ENCODE measurements around the gene CELSR1. TPM values are rescaled to one million over a fixed set of nuclear protein-coding genes. Genes with fewer than 3 reads are reported as not detected.
"Not testable (repeated sequence)": the region's sequence is repeated elsewhere in the genome, so short reads cannot be mapped to it uniquely, and the experiment has no call there.

Gene CELSR1
- total and polyA plus RNA-seq, 3 experiments from 2014 or later, result 0.15 to 0.33 (median 0.30) TPM

GRCh38 chr22:46504584-46504983 is 32.8 kb downstream of the CELSR1 start:
- H3K27me3 Mint-ChIP-seq, result peaks cover 23 to 27% of the 10 kb centered on the region in 2 donors
- Histone ChIP-seq H3K36me3 (ENCODE audit: insufficient read depth, low read length) (no peaks in the 10 kb centered on the region), H3K4me1 (ENCODE audit: insufficient read depth, low read length) (no peaks in the 10 kb centered on the region), H3K9me3 (ENCODE audit: low read length) (no peaks in the 10 kb centered on the region), H3K27ac (ENCODE audit: low read depth, low read length) (no peak overlapping the region), H3K27me3 (ENCODE audit: insufficient read depth, low read length, poor library complexity, severe bottlenecking) (no peaks in the 10 kb centered on the region), H3K4me3 (ENCODE audit: low read length) (no peak overlapping the region)
- peaks cover 3 to 5% (median 3%) of the 10 kb centered on the region in 3 donors for H3K4me1 Mint-ChIP-seq
- ChIA-PET POLR2A (no interaction called here), CTCF (no interaction called here)
- no peak overlapping the region for H3K27ac Mint-ChIP-seq
- H3K4me3 Mint-ChIP-seq, result no peak overlapping the region
- H3K36me3 Mint-ChIP-seq, result no peaks in the 10 kb centered on the region
- DNase-seq, result no peak
- H3K9me3 Mint-ChIP-seq, result no peaks in the 10 kb centered on the region

DNA sequence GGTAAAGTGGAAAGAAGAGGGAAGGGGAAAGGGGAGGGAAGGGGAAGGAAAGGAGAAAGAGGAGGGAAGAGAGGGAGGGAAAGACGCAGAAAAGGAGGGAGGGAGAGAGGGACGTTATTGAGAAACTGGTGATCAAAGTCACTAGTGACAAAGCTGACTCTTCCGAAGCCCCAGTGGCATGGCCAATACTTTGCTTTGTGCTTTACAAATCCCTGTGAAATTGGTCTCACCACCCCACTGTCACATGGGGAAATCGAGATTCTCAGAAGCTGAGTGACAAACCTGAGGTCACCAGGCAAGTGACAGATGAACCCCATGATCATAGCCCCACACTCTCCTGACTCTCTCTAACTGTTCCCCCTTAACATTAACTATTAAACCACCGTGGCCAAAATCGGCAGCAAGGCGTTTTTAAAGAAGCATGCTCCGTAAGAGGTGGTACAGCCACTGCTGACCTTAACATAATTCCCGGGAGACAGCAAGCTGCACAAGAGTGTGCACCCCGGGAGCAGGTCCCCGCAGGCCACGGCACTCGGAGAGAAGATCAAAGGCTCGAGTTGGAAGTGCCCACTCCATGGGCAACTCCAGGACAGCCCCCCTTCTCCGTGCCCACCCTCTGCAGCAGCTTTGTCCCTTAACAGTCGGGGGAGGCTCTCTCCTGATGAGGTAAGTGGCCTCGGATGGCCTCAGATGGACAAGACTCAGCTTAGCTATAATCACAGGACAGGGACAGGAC is 34.8 kb downstream of the CELSR1 start:
- H3K36me3 ChIP-seq (ENCODE audit: insufficient read depth, low read length), result no peaks in the 10 kb centered on the region
- no peaks in the 10 kb centered on the region for H3K27me3 ChIP-seq (ENCODE audit: insufficient read depth, low read length, poor library complexity, severe bottlenecking)
- peaks cover 11% of the 10 kb centered on the region for H3K4me1 ChIP-seq (ENCODE audit: insufficient read depth, low read length)
- ChIA-PET CTCF (no interaction called here), POLR2A (no interaction called here)
- Mint-ChIP-seq H3K4me1 (peaks cover 10 to 14% (median 11%) of the 10 kb centered on the region in 3 donors), H3K36me3 (no peaks in the 10 kb centered on the region), H3K27ac (no peak overlapping the region), H3K4me3 (no peak overlapping the region), H3K9me3 (no peaks in the 10 kb centered on the region), H3K27me3 (peaks cover 29 to 40% of the 10 kb centered on the region in 2 donors)
- H3K9me3 ChIP-seq (ENCODE audit: low read length), result no peaks in the 10 kb centered on the region
- H3K4me3 ChIP-seq (ENCODE audit: low read length), result no peak overlapping the region
- no peak for DNase-seq
- no peak overlapping the region for H3K27ac ChIP-seq (ENCODE audit: low read depth, low read length)

GRCh38 chr22:46501701-46502100 is 35.7 kb downstream of the CELSR1 start:
- H3K36me3 Mint-ChIP-seq, result no peaks in the 10 kb centered on the region
- Histone ChIP-seq H3K27me3 (ENCODE audit: insufficient read depth, low read length, poor library complexity, severe bottlenecking) (peaks cover 3% of the 10 kb centered on the region), H3K4me3 (ENCODE audit: low read length) (no peak overlapping the region), H3K4me1 (ENCODE audit: insufficient read depth, low read length) (peaks cover 11% of the 10 kb centered on the region), H3K9me3 (ENCODE audit: low read length) (no peaks in the 10 kb centered on the region), H3K36me3 (ENCODE audit: insufficient read depth, low read length) (no peaks in the 10 kb centered on the region), H3K27ac (ENCODE audit: low read depth, low read length) (no peak overlapping the region)
- no peak for DNase-seq
- ChIA-PET CTCF (no interaction called here), POLR2A (no interaction called here)
- H3K4me1 Mint-ChIP-seq, result peaks cover 10 to 14% (median 11%) of the 10 kb centered on the region in 3 donors
- H3K9me3 Mint-ChIP-seq, result no peaks in the 10 kb centered on the region
- H3K4me3 Mint-ChIP-seq, result no peak overlapping the region
- peak overlapping the region in 1 of 8 donors; percentile 17 for H3K27ac Mint-ChIP-seq
- peaks cover 29 to 44% of the 10 kb centered on the region in 2 donors for H3K27me3 Mint-ChIP-seq

GRCh38 chr22:46501265-46501664 is 36.2 kb downstream of the CELSR1 start:
- CTCF ChIA-PET, result not testable (repeated sequence)

DNA sequence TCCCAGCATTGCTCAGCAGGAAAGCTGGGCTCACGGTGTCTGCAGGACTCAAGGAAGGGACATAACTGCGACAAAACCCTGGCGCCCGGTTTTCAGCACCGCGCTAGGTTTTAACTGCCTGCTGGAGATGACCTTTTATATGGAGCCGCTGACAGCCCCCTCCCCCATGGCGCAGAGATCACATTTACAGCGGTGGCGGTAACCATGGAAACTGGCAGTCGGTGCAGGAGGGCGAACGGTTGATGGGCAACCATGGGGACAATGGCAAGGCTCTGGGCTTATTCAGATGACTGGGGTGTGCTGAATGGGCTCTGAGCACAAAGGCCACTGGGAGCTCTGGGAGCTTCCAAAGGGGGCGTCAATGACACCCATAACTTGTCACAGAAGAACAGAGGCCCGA is 37.2 kb downstream of the CELSR1 start:
- CTCF ChIA-PET, result no interaction called here
- POLR2A ChIA-PET, result no interaction called here
- Mint-ChIP-seq H3K4me1 (peaks cover 10 to 14% (median 11%) of the 10 kb centered on the region in 3 donors), H3K9me3 (no peaks in the 10 kb centered on the region), H3K27me3 (peaks cover 29 to 44% of the 10 kb centered on the region in 2 donors), H3K4me3 (no peak overlapping the region), H3K27ac (no peak overlapping the region), H3K36me3 (no peaks in the 10 kb centered on the region)
- no peak overlapping the region for H3K27ac ChIP-seq (ENCODE audit: low read depth, low read length)
- no peak overlapping the region for H3K4me3 ChIP-seq (ENCODE audit: low read length)
- DNase-seq, result no peak
- H3K9me3 ChIP-seq (ENCODE audit: low read length), result no peaks in the 10 kb centered on the region
- H3K4me1 ChIP-seq (ENCODE audit: insufficient read depth, low read length), result peaks cover 11% of the 10 kb centered on the region
- H3K36me3 ChIP-seq (ENCODE audit: insufficient read depth, low read length), result no peaks in the 10 kb centered on the region
- H3K27me3 ChIP-seq (ENCODE audit: insufficient read depth, low read length, poor library complexity, severe bottlenecking), result peaks cover 3% of the 10 kb centered on the region

More at GRCh38 chr22:46501265-46501664, 36.2 kb downstream of the CELSR1 start:
- peaks cover 11% of the 10 kb centered on the region for H3K4me1 ChIP-seq (ENCODE audit: insufficient read depth, low read length)
- POLR2A ChIA-PET; H3K9me3 Mint-ChIP-seq; H3K9me3 ChIP-seq (ENCODE audit: low read length); H3K36me3 ChIP-seq (ENCODE audit: insufficient read depth, low read length); H3K4me3 Mint-ChIP-seq; H3K27ac ChIP-seq (ENCODE audit: low read depth, low read length); H3K36me3 Mint-ChIP-seq; H3K4me3 ChIP-seq (ENCODE audit: low read length); H3K27me3 ChIP-seq (ENCODE audit: insufficient read depth, low read length, poor library complexity, severe bottlenecking); H3K27ac Mint-ChIP-seq; DNase-seq: not testable (repeated sequence)
- peaks cover 29 to 44% of the 10 kb centered on the region in 2 donors for H3K27me3 Mint-ChIP-seq
- H3K4me1 Mint-ChIP-seq, result peaks cover 10 to 14% (median 11%) of the 10 kb centered on the region in 3 donors

DNA sequence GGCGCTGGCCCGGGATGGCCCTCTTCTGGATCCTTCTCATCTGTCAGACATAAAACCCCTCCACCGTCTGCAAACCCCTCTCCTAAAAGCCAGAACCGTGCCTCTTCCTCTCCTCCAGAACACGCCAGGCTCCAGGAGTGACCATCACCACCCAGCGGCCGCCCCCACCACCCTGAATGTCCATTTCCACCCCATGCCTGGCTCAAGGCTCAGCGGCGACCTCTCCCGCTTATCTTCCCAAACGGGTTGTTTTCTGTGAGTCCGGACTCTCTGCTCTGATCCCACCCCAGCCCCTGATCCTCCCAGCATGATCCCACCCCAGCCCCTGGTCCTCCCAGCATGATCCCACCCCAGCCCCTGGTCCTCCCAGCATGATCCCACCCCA is 37.6 kb downstream of the CELSR1 start:
- Mint-ChIP-seq H3K27ac (no peak overlapping the region), H3K27me3 (peaks cover 30 to 44% of the 10 kb centered on the region in 2 donors), H3K4me1 (peaks cover 10 to 14% (median 11%) of the 10 kb centered on the region in 3 donors), H3K4me3 (no peak overlapping the region), H3K9me3 (no peaks in the 10 kb centered on the region), H3K36me3 (no peaks in the 10 kb centered on the region)
- no peak overlapping the region for H3K4me3 ChIP-seq (ENCODE audit: low read length)
- no peaks in the 10 kb centered on the region for H3K36me3 ChIP-seq (ENCODE audit: insufficient read depth, low read length)
- DNase-seq, result no peak
- ChIA-PET POLR2A (interaction anchor here (0.5 kb wide), 1 partner anchor 22 kb away, joined by 5 read pairs; no protein-coding TSS in a partner anchor), CTCF (no interaction called here)
- H3K9me3 ChIP-seq (ENCODE audit: low read length), result no peaks in the 10 kb centered on the region
- H3K27ac ChIP-seq (ENCODE audit: low read depth, low read length), result no peak overlapping the region
- peaks cover 11% of the 10 kb centered on the region for H3K4me1 ChIP-seq (ENCODE audit: insufficient read depth, low read length)
- peaks cover 3% of the 10 kb centered on the region for H3K27me3 ChIP-seq (ENCODE audit: insufficient read depth, low read length, poor library complexity, severe bottlenecking)

DNA sequence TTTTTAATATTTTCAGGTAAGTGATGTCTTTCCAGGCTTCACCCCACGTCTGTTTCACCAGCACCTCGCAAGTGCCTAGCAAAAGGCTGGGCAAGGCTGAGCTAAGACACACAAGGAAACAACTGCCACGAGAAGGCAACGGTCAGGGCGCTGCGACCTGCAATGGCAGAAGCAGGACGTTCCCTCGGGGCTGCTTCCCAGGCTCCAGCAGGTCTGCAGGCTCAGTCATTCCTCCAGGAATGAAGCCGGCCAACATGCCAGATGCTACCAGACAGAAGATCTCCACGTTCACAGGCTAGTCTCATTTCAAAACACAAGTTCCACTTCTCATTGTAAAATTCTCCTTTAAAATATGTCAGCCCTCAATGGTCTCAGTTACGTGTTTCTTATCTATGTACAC is 45.5 kb downstream of the CELSR1 start:
- peaks cover 3 to 5% of the 10 kb centered on the region in 2 donors for H3K27me3 Mint-ChIP-seq
- H3K9me3 Mint-ChIP-seq, result no peaks in the 10 kb centered on the region
- H3K36me3 ChIP-seq (ENCODE audit: insufficient read depth, low read length), result no peaks in the 10 kb centered on the region
- no peaks in the 10 kb centered on the region for H3K4me1 Mint-ChIP-seq
- ChIA-PET POLR2A (no interaction called here), CTCF (no interaction called here)
- H3K27ac ChIP-seq (ENCODE audit: low read depth, low read length), result no peak overlapping the region
- H3K27me3 ChIP-seq (ENCODE audit: insufficient read depth, low read length, poor library complexity, severe bottlenecking), result no peaks in the 10 kb centered on the region
- no peaks in the 10 kb centered on the region for H3K36me3 Mint-ChIP-seq
- no peak overlapping the region for H3K4me3 ChIP-seq (ENCODE audit: low read length)
- no peaks in the 10 kb centered on the region for H3K4me1 ChIP-seq (ENCODE audit: insufficient read depth, low read length)
- DNase-seq, result no peak
- H3K9me3 ChIP-seq (ENCODE audit: low read length), result no peaks in the 10 kb centered on the region
- H3K27ac Mint-ChIP-seq, result no peak overlapping the region
- no peak overlapping the region for H3K4me3 Mint-ChIP-seq

- Histone ChIP-seq H3K27me3 (ENCODE audit: insufficient read depth, low read length, poor library complexity, severe bottlenecking) (no peaks in the 10 kb centered on the region), H3K4me3 (ENCODE audit: low read length) (no peak overlapping the region), H3K4me1 (ENCODE audit: insufficient read depth, low read length) (no peaks in the 10 kb centered on the region), H3K9me3 (ENCODE audit: low read length) (no peaks in the 10 kb centered on the region), H3K27ac (ENCODE audit: low read depth, low read length) (no peak overlapping the region), H3K36me3 (ENCODE audit: insufficient read depth, low read length) (no peaks in the 10 kb centered on the region)
- H3K9me3 Mint-ChIP-seq, result no peaks in the 10 kb centered on the region
- H3K36me3 Mint-ChIP-seq, result no peaks in the 10 kb centered on the region
- no peaks in the 10 kb centered on the region for H3K4me1 Mint-ChIP-seq
- POLR2A ChIA-PET, result no interaction called here
- DNase-seq, result no peak
- peaks cover 3 to 5% of the 10 kb centered on the region in 2 donors for H3K27me3 Mint-ChIP-seq
- CTCF ChIA-PET, result no interaction called here
- no peak overlapping the region for H3K27ac Mint-ChIP-seq
- H3K4me3 Mint-ChIP-seq, result no peak overlapping the region
Measured at GRCh38 chr22:46490538-46490937, 46.9 kb downstream of the CELSR1 start.
